Anterior cingulate cortex (tissue), 58 donors: ENCODE measurements around the gene RPS6KA5.
"Not testable (repeated sequence)": the region's sequence is repeated elsewhere in the genome, so short reads cannot be mapped to it uniquely, and the experiment has no call there.

Experiments used
- DNase-seq, 58 donors: peaks; one replicate each; lab custom pipeline; 2025; lab: John Stamatoyannopoulos, UW

The RPS6KA5 gene

DNA sequence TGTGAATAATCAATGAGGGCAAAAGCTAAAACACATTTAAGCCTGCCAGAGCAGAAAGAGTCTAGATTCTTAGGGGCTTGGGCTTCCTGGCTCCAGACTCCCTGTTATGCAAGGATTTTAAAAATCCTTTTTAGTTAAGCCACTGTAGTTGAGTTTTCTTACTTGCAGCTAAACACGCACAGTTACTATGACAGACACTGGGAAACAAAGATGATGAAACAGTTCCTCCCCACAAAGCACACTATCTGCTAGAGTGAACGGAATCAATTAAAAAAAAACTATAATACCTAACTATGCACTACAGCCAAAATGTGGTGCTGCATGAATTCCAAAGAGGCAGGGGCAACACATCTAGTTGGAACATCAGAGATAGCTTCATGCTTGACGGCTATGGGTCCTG lies 28.2 kb downstream of the RPS6KA5 start:
- DNase-seq, result no peak

DNA sequence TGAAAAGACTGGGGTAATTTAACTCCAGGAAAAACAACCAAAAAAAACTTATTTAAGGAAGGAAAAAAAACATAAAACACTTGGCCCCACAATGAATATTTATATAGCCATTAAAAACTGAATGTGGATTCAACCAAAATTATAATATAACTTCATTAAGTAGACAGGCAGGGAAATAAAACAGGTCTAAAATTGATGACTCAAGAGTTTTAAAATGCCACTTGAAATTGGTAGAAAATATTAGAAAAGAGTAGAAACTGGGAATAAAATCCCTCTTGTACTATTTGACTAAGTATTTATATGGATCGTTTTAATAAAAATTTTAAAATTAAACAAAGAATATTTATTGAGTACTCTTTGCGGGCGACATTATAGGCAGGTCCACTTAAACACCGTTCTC lies 28.8 kb downstream of the RPS6KA5 start:
- no peak for DNase-seq

DNA sequence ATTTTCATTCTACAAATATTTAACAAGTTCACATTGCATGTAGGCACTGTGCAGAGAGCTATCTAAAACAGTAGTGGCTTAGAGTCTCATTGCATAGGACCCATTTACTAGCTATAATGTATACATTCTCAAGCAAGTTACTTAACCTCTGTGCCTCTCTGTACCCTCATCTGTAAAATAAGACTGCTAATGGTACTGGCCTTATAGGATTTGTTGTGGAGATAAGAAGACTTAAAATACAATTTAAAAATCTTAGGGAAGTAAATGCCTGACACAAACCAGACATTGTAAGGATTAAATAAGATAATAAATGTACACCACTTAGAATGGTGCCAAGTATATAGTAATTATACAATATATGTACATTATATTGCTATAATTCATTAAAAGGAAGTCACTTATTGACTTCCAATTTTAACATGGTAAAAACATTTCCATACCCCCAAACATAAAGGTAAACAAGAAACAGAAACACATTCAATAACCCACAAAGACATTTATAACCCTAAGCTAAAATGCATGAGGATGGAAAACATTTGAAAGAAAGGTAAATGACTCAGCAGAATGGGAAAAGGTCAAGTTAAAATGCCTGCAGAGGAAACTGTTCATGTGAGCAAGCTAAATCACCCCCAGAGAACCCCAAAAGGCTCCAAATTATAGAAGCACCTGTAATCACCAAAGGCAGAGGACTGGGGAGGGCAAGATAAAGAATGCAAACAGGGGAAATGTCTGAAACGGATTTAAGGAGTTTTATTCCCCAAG lies 30.8 kb downstream of the RPS6KA5 start:
- no peak for DNase-seq

DNA sequence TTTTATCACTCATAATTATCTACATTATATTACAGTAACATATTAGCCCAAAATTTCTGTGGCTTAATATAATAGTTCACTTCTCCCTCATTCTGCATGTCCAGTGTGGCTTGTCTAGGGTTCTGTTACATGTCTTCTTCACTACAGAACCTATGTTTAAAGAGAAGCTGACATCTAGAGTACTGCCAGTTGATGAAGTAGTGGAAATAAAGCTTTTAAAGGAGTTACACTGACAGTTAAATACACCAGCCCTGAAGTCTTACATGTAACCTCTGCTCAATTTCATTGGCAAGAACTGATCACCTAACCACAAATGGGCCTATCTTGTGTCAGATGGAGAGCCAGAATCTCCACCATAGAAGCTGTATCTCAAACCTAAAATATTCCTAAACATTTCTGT lies 32.9 kb downstream of the RPS6KA5 start:
- no peak for DNase-seq

DNA sequence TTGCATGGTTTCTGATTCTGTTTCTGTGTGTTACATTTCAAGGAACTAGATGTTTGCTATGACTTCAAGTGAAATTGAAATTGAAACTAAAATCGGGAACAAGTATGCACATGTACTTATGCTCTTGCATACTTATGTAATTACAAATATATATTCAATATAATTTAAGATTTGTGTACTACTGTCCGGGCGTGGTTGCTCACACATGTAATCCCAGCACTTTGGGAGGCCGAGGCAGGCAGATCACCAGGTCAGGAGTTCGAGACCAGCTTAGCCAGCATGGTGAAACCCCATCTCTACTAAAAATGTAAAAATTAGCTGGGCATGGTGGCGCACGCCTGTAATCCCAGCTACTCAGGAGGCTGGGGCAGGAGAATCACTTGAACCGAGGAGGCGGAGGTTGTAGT lies 37.8 kb downstream of the RPS6KA5 start:
- DNase-seq, result not testable (repeated sequence)

DNA sequence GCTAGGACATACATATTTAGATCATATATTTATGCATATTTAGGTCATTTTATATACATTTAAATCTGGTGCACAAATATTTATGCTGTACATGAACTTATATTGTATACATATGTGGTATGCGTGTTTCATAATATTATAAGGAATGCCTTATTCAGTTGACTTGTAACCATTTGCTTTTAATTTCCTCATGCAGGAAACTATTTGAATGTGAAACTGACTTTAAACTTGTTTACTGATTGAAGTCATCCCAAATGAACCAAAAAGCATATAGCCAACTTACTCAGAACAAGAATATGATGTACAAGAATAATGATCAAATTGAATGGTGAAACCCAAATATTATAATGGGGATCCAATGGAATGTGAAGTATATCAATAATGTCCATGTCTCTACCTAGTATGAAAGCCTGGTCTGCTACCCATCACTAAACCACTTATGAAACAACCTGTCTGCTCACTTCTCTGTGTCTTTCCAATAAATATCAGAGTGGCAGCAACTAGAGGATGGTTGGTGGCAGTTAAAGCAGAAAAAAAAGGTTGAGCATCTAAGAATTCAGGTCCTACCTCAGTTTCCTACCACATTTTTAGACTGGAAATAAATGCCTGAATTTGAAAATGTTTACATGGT lies 38.3 kb downstream of the RPS6KA5 start:
- no peak for DNase-seq

DNA sequence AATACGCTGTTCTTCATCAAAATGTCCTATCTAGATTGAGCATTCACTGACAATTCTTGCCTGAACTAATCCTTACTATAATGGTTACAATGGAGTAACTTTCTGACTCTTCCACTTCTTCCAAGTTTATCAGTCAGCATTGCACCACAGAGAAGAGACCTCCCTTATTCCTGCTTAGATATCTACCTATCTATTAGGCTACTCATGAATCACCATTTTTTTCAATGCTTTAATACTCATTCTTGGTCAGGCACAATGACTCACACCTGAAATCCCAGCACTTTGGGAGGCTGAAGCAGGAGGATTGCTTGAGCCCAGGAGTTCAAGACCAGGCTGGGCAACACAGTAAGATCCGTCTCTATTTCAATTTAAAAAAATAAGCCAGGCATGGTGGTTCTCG lies 39.3 kb downstream of the RPS6KA5 start:
- DNase-seq, result no peak

DNA sequence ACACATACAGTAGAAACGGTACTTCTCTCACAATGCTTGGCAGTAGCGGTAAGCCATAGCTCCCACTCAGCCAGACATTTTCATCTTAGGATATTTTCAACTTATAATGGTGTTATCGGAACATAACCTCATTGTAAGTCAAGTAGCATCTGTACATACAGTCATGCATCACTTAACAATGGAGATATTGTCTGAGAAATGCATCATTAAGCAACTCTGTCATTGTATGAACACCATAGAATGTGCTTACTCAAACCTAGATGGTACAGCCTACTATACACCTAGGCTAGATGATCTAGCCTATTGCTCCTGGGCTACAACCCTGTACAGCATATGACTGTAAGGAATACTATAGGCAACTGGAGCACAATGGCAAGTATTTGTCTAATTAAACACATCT lies 40.8 kb downstream of the RPS6KA5 start:
- no peak for DNase-seq

DNA sequence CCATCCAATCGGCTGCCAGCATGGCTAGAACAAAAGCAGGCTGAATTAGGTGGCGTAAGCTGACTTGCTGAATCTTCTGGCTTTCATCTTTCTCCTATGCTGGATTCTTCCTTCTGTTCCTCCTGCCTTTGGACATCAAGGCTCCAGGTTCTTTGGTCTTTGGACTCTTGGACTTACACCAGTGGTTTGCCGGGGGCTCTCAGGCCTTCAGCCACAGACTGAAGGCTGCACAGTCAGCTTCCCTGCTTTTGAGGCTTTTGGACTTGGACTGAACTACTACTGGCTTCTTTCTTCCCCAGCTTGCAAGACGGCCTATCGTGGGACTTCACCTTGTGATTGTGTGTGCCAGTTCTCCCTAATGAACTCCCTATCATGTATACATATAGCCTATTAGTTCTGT lies 42.0 kb downstream of the RPS6KA5 start:
- DNase-seq, result no peak

DNA sequence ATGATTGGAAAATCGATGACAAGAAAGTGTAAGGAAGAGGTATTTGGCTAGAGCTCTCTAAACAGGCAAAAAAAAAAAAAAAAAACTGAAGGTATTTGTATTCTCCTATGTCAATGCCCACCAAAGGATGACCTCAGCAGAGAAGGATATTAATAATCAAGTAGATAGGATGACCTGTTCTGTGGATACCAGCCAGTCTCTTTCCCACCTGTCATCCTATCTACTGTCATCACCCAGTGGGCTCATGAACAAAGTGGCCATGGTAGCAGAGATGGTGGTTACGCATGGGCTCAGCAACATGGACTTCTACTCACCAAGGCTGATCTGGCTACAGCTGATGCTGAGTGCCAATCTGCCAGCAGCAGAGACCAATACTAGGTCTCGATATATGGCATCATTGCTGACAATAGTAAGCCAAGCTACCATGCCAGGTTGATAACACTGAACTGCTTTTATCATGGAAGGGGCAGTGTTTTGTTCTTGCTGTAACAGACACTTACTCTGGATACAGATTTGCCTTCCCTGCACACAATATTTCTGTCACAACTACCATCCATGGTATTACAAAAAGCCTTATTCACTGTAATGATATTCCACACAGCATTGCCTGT lies 43.5 kb downstream of the RPS6KA5 start:
- DNase-seq, result no peak

DNA sequence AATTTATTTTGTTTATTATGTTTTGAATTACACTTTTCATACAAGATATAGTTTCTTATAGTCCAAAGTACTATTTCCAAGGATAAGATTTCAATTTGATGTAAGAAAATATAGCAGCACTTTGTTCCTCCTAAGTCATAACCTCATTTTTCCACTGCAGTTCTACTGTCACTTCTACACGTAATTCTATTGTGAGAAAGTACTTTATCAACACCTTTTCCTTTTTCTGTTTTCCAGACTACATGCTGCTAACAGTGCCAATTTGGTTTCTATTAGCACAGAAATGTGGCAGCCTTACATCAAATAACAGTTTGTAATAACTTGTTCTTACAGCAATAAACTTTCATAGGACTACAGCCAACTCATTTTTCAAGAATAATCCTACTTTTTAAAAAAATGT lies 45.0 kb downstream of the RPS6KA5 start:
- DNase-seq, result no peak

DNA sequence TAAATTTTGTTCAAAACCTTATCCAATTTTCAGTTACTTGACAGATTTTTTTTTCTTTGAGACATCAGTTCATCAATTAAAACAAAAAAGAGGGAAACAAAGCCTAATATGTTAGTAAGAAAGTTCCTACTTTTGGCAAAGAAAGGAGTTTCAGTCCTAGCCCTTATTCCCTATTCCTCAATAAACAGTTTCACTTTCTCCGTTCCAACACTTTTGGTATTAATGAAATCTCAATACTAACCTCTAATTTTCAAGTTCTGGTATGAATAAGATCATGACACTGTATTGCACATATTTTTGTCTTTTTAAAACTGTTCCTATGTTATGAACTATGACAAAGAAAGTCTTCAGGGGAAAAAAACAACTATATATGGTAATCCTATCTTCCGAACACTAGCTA lies 48.4 kb downstream of the RPS6KA5 start:
- no peak for DNase-seq

DNA sequence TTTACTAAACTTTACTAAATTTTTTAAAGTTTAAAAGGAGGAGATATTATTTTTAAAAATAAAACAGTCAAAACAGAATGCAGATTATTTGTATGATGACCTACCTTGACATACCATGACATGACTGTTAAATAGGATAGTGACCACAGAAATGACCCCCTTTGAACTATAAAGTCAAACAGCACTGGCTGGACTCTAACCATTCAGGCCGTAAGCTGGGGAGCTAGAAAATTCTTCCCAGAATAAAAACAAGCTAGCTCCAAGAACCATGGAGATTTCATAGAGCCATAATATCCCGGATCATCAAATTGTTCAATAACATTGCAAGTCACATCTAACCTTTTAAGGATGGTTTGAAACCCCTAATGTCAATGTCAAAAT lies 50.3 kb downstream of the RPS6KA5 start:
- DNase-seq, result no peak

DNA sequence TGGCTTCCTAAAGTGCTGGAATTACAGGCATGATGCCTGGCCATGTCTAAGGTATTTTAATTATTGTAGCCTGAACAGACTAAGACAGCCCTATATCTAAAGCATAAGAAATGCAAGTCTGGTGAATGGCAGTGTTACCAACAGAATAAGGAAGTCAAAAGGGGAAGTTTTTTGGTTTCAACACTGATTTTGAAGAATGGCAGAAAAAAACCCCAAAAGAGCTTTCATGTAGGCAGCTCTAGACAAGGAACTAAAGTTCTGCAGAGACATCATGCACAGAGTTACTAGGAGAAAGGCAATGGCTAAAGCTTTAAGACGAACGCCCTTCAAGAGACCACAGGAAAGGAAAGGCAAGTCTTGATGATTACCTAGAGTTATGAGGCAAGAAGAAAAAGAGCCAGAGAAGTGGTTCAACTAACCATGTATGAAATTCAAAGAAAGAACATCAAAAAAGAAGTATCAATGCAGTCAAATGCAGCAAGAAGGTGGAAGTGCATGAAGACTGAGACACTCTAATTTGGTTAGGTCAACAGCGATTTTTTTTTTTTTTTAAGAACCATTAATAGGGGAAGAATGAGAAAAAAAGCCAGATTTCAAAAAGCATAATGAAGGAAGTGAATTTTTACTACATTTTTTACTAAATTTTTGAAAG lies 50.8 kb downstream of the RPS6KA5 start:
- DNase-seq, result peak in 1 of 58 donors; percentile 31

DNA sequence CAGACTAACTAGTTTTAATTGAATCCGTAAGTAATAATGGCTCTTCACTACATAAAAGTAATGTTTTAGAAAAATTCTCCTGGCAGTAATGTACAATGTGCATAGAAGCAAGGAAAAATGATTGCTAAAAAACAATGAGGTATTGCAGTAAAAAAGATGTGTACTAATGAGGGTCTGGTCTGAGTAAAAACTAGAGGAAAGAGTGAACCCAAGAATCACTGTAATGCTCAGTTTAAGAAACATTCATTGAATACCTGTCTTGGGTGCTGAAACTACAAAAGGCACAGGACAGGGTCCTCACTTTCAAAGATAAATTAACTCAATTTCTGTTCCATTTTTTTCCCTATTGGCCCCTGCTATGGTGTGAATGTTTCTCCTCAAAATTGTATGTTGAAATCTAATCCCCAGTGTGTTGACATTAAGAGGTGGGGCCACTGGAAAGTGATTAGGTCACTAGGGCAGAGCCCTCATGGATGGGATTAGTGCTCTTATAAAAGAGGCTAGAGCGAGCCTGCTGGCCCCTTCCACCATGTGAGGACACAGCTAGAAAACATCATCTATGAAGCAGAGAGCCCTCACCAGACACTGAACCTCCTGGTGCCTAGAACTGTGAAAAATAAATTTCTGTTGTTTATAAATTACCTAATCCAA lies 51.6 kb downstream of the RPS6KA5 start:
- DNase-seq, result no peak

DNA sequence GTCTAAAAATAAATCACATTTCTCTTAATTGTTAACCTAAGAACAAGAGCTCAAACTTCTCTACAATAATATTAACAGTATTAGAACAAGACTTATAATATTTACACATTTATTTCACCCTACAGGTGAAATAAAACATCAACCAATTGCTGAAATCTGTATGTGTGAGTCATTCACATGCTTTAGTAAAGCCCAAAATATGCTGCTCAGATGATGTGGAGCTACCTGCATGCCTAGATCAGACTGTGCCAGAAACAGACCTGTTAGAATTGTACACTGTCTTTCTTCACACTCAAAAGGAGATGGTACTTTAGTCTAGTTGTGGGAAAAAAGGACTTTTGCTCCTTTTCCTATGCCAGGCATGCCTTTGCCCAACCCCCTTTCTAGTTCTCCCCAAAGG lies 54.7 kb downstream of the RPS6KA5 start:
- no peak for DNase-seq

DNA sequence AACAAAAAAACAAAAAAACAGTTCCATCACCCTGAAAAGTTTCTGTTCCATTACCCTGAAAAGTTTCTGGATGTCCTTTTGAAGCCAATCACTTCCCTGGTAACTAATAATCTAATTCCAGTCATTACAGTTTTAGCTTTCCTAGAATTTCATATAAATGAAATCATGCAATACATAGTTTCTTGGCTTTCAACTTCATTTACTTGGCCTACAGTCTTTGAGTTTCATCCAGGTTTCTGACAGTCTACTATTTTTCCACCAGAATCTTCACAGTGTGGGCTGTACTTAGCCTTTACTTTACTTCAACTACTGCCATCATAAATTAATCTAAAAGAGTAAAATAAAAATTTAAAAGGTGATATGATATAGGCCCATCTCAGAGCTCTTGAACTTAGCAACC lies 55.5 kb downstream of the RPS6KA5 start:
- DNase-seq, result no peak

DNA sequence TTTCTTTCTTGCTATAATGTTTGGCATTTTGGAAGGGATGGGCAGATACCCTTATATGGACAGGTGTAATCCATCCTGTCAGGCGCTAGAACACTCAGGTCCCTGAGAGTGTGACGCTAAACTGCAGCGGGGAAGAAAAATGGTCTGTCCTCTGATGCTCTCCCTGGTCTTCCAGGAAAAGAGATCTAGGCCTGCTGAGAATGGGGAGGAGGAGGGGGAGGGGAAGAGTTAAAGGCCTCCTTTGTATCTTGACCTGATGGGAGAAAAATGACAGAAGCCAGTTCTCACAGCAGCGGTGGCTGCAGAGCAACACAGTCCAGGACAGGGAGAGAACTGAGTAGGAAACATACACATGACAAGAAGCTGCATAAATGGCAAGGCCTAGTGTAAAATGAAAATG lies 61.1 kb downstream of the RPS6KA5 start:
- peak in 24 of 58 donors; percentile 5 to 72 (median 36) for DNase-seq

DNA sequence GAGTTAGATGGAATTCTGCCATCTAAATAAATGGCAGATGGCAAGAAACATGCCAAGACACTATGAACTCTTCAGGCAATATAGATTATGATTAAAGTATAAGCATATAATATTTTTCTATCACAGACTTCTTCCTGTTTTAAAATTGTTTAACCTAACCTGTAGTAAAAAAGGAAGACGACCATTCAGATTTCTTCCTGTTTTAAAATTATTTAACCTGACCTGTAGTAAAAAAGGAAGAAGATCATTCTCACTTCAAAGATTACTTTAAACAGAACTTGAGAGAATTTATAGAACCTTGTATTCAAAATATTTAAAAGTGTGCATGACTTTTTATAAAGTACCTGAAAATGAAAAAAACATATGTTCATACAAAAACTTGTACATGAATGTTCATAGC lies 63.5 kb downstream of the RPS6KA5 start:
- DNase-seq, result no peak

DNA sequence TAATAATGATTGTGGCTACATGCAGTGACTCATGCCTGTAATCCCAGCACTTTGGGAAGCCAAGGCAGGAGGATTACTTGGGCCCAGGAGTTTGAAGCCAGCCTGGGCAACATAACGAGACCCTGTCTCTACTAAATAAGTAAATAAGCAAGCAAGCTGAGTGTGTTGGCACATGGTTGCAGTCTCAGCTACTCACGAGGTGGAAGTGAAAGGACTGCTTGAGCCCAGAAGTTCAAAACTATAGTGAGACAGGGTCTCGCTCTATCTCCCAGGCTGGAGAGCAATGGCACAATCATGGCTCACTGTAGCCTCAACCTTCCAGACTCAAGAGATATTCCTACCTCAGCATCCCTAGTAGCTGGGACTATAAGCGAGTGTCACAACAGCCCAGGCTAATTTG lies 64.7 kb downstream of the RPS6KA5 start:
- no peak for DNase-seq

DNA sequence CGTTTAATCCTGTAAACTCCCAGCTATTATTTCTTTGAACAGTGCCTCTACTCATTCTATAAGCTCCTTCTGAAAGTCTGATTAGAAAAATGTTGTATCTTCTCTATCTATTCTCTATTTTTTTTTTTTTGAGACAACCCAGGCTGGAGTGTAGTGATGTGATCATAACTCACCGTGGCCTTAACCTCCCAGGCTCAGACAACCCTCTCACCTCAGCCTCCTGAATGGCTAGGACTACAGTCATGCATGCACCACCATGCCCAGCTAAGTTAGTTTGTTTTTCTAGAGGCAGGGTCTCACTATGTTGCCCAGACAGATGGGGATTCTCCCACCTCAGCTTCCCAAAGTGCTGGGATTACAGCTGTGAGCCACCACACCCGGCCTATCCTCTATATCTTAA lies 66.6 kb downstream of the RPS6KA5 start:
- DNase-seq, result no peak
